Lower lobe of right lung (tissue), 2 donors: ENCODE measurements around the gene KSR2. TPM values are rescaled to one million over a fixed set of nuclear protein-coding genes. Genes with fewer than 3 reads are reported as not detected.
A peak's percentile ranks its signal among the peaks of the same experiment; 100 is the strongest.

ENCODE experiments used
- ATAC-seq, 2 donors: fragments of 200-7000 bp; cut with Tn5 transposase; one replicate each; pipeline ENCODE4 v1.9.1; 2020 to 2022; ENCODE audit warnings: mild to moderate bottlenecking in 2 of 2, moderate library complexity in 2 of 2
- DNase-seq: peaks from one replicate; pipeline ENCODE4 v3.0.0-alpha.2; 2020
- H3K27ac ChIP-seq: fragments of 200-600 bp; one replicate; pipeline ENCODE4 v1.8.0; 2022
- H3K27me3 ChIP-seq: fragments of 200-600 bp; one replicate; pipeline ENCODE4 v1.8.0; 2022; ENCODE audit warnings: low read depth
- H3K36me3 ChIP-seq: fragments of 200-600 bp; one replicate; pipeline ENCODE4 v1.8.0; 2022; ENCODE audit warnings: mild to moderate bottlenecking
- H3K4me1 ChIP-seq: fragments of 200-600 bp; one replicate; pipeline ENCODE4 v1.8.0; 2022
- H3K4me3 ChIP-seq: fragments of 200-600 bp; one replicate; pipeline ENCODE4 v1.8.0; 2022; ENCODE audit warnings: mild to moderate bottlenecking
- H3K9me3 ChIP-seq: fragments of 200-600 bp; one replicate; pipeline ENCODE4 v1.8.0; 2022
- intact Hi-C: fragments of 100-400 bp; cut with DNase I; formaldehyde crosslinking; loops from one replicate; pipeline ENCODE4 v1.11.0; 2022
- total RNA-seq: library from RNA; stranded (reverse); fragmentation: NEBNext Ultra II Directional; extraction: Animal tissue kit (Norgen Biotek cat#: 25700); gene quantifications from one replicate; pipeline ENCODE4 v1.2.1, GENCODE V29; 2021
- TF ChIP-seq, protein P1 (sequence below): fragments of 200-600 bp; IDR thresholded peaks from one replicate; pipeline ENCODE4 v1.8.0; 2022; ENCODE audit warnings: antibody characterized with exemption, mild to moderate bottlenecking
- donor health status: DM: no; HTN: yes; CAD: no; lungs with severe emphysema.

Gene KSR2
- total RNA-seq, 1 donor from 2014 or later, result 1.0 TPM

DNA sequence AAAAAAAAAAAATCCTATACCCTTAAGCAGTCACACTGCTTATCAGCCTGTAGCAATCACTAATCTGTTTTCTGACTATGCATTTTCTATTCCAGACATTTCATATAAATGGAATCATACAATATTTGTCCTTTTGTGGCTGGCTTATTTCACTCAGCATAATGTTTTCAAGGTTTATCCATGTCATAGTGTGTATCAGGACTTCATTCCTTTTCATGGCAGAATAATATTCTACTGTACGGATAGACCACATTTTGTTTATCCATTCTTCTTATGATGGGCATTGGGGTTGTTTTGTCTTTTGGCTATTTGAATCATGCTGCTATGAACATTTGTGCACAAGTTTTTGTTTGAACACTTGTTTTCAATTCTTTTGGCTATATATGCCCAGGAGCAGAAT lies 8.6 kb upstream of the KSR2 start:
- DNase-seq (no peak), ATAC-seq (no peak)
- H3K4me1 ChIP-seq, result no peaks in the 10 kb centered on the region
- peaks cover 4% of the 10 kb centered on the region for H3K27me3 ChIP-seq
- TF ChIP-seq, protein P1, sequence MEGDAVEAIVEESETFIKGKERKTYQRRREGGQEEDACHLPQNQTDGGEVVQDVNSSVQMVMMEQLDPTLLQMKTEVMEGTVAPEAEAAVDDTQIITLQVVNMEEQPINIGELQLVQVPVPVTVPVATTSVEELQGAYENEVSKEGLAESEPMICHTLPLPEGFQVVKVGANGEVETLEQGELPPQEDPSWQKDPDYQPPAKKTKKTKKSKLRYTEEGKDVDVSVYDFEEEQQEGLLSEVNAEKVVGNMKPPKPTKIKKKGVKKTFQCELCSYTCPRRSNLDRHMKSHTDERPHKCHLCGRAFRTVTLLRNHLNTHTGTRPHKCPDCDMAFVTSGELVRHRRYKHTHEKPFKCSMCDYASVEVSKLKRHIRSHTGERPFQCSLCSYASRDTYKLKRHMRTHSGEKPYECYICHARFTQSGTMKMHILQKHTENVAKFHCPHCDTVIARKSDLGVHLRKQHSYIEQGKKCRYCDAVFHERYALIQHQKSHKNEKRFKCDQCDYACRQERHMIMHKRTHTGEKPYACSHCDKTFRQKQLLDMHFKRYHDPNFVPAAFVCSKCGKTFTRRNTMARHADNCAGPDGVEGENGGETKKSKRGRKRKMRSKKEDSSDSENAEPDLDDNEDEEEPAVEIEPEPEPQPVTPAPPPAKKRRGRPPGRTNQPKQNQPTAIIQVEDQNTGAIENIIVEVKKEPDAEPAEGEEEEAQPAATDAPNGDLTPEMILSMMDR, result no peak
- intact Hi-C loops, result no loop called here
- no peaks in the 10 kb centered on the region for H3K9me3 ChIP-seq
- H3K4me3 ChIP-seq, result no peak overlapping the region
- no peak overlapping the region for H3K27ac ChIP-seq
- no peaks in the 10 kb centered on the region for H3K36me3 ChIP-seq

GRCh38 chr12:117975006-117975405 lies 6.2 kb upstream of the KSR2 start:
- Histone ChIP-seq H3K27ac (no peak overlapping the region), H3K9me3 (no peaks in the 10 kb centered on the region), H3K4me1 (no peaks in the 10 kb centered on the region), H3K4me3 (no peak overlapping the region), H3K27me3 (peaks cover 4% of the 10 kb centered on the region), H3K36me3 (no peaks in the 10 kb centered on the region)
- intact Hi-C loops, result no loop called here
- ATAC-seq (no peak), DNase-seq (no peak)
- TF ChIP-seq, protein P1, result no peak

DNA sequence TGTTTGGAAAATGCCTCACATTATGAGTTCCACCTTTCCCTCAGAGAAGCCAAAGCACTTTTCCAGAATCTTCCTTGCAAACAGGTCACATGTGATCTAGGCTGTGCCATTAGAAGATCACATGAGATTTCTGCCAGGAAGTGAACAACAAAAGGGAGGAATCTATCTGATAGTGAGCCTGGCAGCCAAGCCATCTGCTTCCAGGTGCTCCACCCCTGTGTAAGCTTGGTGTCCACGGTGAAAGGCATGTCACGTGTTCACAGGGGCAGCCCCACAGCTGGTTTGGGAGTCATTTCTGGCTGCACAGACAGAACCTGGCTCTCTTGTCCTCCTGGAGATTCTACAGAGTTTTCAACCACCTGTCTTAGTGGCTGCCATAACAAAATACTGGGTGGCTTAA lies 3.5 kb upstream of the KSR2 start:
- Histone ChIP-seq H3K36me3 (no peaks in the 10 kb centered on the region), H3K27me3 (peaks cover 29% of the 10 kb centered on the region), H3K9me3 (no peaks in the 10 kb centered on the region), H3K4me1 (peaks cover 8% of the 10 kb centered on the region), H3K27ac (no peak overlapping the region), H3K4me3 (no peak overlapping the region)
- DNase-seq, result no peak
- TF ChIP-seq, protein P1, result no peak
- intact Hi-C loops, result no loop called here
- no peak for ATAC-seq

GRCh38 chr12:117970334-117970733 lies 1.5 kb upstream of the KSR2 start:
- Histone ChIP-seq H3K27me3 (peaks cover 29% of the 10 kb centered on the region), H3K27ac (no peak overlapping the region), H3K9me3 (no peaks in the 10 kb centered on the region), H3K4me3 (no peak overlapping the region), H3K36me3 (no peaks in the 10 kb centered on the region), H3K4me1 (peaks cover 8% of the 10 kb centered on the region)
- no peak for DNase-seq
- TF ChIP-seq, protein P1, result no peak
- intact Hi-C loops, result no loop called here
- ATAC-seq, result no peak

DNA sequence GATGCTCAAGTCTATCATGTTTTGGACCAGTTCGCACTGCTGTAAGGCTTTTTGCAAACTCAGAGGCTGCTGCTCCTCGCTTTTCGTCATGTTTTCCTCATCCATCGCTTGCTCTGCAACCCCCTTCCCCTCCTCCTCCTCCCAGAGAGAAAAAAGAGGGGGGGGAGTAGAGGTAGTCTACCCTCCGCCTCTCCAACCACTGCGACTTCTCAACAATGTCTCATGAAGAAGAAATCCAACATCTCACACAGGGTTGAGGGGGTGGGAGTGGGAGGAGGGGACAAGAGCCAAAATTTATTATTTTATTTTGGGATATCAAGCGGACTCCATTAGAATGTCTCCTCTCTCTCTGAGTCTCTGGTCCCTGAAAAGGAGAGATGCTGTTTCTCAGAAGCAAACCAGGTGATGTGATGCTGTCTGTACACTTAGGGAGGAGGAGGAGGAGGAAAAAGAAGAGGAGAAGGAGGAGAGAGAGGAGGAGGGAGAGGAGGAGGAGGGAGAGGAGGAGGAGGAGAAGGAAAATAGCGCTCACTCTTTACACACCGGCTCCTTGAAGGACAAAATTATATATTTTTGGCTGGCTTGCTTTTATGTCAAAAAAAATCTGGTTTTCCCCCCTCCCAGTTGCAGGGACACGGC lies 520 bp downstream of the KSR2 start:
- TF ChIP-seq, protein P1, result no peak
- no peaks in the 10 kb centered on the region for H3K9me3 ChIP-seq
- ATAC-seq, result no peak

More for the DNA sequence above, 520 bp downstream of the KSR2 start:
- intact Hi-C loops, result no loop called here
- H3K27ac ChIP-seq, result no peak overlapping the region
- peak overlapping the region; percentile 54 for H3K4me3 ChIP-seq
- peaks cover 29% of the 10 kb centered on the region for H3K27me3 ChIP-seq
- no peak for DNase-seq
- no peaks in the 10 kb centered on the region for H3K36me3 ChIP-seq
- peaks cover 8% of the 10 kb centered on the region for H3K4me1 ChIP-seq
